MG63 (cell line): ENCODE data around the gene AKT1S1. TPM values are rescaled to one million over a fixed set of nuclear protein-coding genes. Genes with fewer than 3 reads are reported as not detected.
A peak's percentile ranks its signal among the peaks of the same experiment; 100 is the strongest.
"Not testable (repeated sequence)": the region's sequence is repeated elsewhere in the genome, so short reads cannot be mapped to it uniquely, and the experiment has no call there.

ENCODE experiments used
- DNase-seq: peaks from one replicate; pipeline ENCODE4 v3.0.0-alpha.2; 2020
- H3K27me3 ChIP-seq: fragments of 250-450 bp; sonication (Bioruptor Pico); 2 replicates; pipeline ENCODE4 v1.5.1; 2020; ENCODE audit warnings: mild to moderate bottlenecking, moderate library complexity
- H3K36me3 ChIP-seq: fragments of 250-450 bp; sonication (Bioruptor Pico); 2 replicates; pipeline ENCODE4 v1.5.1; 2020; ENCODE audit warnings: mild to moderate bottlenecking, moderate library complexity
- H3K4me3 ChIP-seq: fragments of 250-450 bp; sonication (Bioruptor Pico); 2 replicates; pipeline ENCODE4 v1.5.1; 2020; ENCODE audit warnings: mild to moderate bottlenecking, moderate library complexity
- H3K9me3 ChIP-seq: fragments of 250-450 bp; sonication (Bioruptor Pico); 2 replicates; pipeline ENCODE4 v1.5.1; 2020; ENCODE audit warnings: mild to moderate bottlenecking, moderate library complexity
- total RNA-seq: library from RNA; depleted of rRNA; stranded (reverse); fragments of >200 nt; shearing (Covaris generic); gene quantifications from 2 replicates; pipeline ENCODE4 v1.2.3, GENCODE V29; 2014; ENCODE audit warnings: low replicate concordance

Gene AKT1S1
- total RNA-seq, 1 experiment from 2014 or later = 16.5 TPM

DNA sequence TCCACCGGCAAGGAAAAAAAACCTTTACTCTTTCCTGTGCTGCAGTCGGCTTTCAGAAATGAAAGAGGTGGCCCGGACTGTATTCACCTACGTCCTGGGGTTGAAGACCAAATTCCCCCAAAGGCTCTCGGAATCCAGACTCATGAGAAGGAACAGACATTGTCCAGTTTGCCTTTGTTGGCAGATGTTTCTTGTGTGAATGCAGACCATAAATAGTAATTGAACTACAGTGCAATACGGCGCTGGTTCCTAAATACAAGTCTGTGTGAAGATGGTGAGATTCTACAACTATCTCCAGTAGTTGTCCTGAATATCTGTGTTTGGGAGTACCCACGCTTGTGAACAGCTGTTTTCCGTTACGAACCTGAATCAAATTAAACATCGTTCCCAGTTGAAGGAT, 37.4 kb downstream of the AKT1S1 start:
- peaks cover 59% of the 10 kb centered on the region for H3K36me3 ChIP-seq

GRCh38 chr19:49838885-49839588, 38.1 kb downstream of the AKT1S1 start:
- no peak for DNase-seq
- no peaks in the 10 kb centered on the region for H3K27me3 ChIP-seq
- H3K9me3 ChIP-seq = no peaks in the 10 kb centered on the region
- no peak overlapping the region for H3K4me3 ChIP-seq
- peaks cover 65% of the 10 kb centered on the region for H3K36me3 ChIP-seq

More for the DNA sequence above, 37.4 kb downstream of the AKT1S1 start:
- H3K27me3 ChIP-seq = no peaks in the 10 kb centered on the region
- no peaks in the 10 kb centered on the region for H3K9me3 ChIP-seq
- no peak overlapping the region for H3K4me3 ChIP-seq
- no peak for DNase-seq

- Histone ChIP-seq H3K27me3 (no peaks in the 10 kb centered on the region), H3K36me3 (peaks cover 81% of the 10 kb centered on the region), H3K4me3 (no peak overlapping the region), H3K9me3 (no peaks in the 10 kb centered on the region)
- no peak for DNase-seq
These were observed 39.7 kb downstream of the AKT1S1 start for GRCh38 chr19:49837425-49837824.

- H3K27me3 ChIP-seq = no peaks in the 10 kb centered on the region
- H3K4me3 ChIP-seq = no peak overlapping the region
- DNase-seq = no peak
- H3K9me3 ChIP-seq = no peaks in the 10 kb centered on the region
- peaks cover 85% of the 10 kb centered on the region for H3K36me3 ChIP-seq
These were observed 40.2 kb downstream of the AKT1S1 start for GRCh38 chr19:49837009-49837310.

- Histone ChIP-seq H3K9me3 (no peaks in the 10 kb centered on the region), H3K27me3 (no peaks in the 10 kb centered on the region), H3K36me3 (peaks cover 91% of the 10 kb centered on the region), H3K4me3 (no peak overlapping the region)
- no peak for DNase-seq
These were observed 40.8 kb downstream of the AKT1S1 start for GRCh38 chr19:49836176-49837008.

DNA sequence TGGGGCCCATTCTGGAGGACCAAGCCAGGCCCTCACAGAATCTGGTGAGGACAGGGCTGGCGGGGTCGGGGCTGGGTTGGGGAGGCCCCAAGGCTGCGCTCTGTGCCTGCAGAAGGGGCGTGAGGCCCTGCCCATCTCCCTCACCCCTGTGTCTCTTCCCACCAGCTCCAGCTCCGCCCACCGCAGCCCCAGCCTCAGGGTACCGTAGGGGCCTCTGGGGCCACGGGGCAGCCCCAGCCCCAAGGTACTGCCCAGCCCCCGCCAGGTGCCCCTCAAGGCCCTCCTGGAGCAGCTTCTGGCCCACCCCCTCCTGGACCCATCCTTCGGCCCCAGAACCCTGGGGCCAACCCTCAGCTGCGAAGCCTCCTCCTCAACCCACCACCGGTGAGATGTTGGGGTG, 41.6 kb downstream of the AKT1S1 start:
- Histone ChIP-seq H3K4me3 (no peak overlapping the region), H3K9me3 (no peaks in the 10 kb centered on the region), H3K27me3 (no peaks in the 10 kb centered on the region), H3K36me3 (peaks cover 94% of the 10 kb centered on the region)
- DNase-seq = no peak

- Histone ChIP-seq H3K9me3 (no peaks in the 10 kb centered on the region), H3K27me3 (no peaks in the 10 kb centered on the region), H3K36me3 (peaks cover 80% of the 10 kb centered on the region), H3K4me3 (no peak overlapping the region)
- no peak for DNase-seq
These were observed 43.6 kb downstream of the AKT1S1 start for GRCh38 chr19:49833599-49833998.

- Histone ChIP-seq H3K4me3 (no peak overlapping the region), H3K36me3 (peaks cover 74% of the 10 kb centered on the region), H3K27me3 (no peaks in the 10 kb centered on the region), H3K9me3 (no peaks in the 10 kb centered on the region)
- no peak for DNase-seq
These were observed 44.6 kb downstream of the AKT1S1 start for GRCh38 chr19:49832556-49832955.

- DNase-seq = no peak
- no peaks in the 10 kb centered on the region for H3K9me3 ChIP-seq
- H3K4me3 ChIP-seq = no peak overlapping the region
- peaks cover 67% of the 10 kb centered on the region for H3K36me3 ChIP-seq
- no peaks in the 10 kb centered on the region for H3K27me3 ChIP-seq
These were observed 45.6 kb downstream of the AKT1S1 start for GRCh38 chr19:49831592-49831991.

DNA sequence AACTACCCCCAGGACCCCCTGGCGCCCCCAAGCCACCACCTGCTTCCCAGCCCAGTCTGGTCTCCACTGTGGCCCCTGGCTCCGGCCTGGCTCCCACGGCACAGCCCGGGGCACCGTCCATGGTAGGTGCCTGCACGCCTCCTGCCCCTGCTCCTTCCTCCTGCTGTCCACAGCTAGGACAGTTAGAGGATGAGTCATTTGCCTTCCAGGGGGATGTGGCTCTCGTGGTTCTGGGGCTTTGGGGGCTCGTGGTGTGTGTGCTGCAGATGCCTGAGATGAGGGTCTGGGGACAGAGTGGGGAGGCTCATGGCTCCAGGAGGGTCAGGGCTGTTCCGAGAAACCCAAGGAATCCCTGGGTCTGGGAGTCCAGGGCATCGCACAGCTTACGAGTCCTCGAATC, 46.4 kb downstream of the AKT1S1 start:
- Histone ChIP-seq H3K36me3 (peaks cover 59% of the 10 kb centered on the region), H3K27me3 (no peaks in the 10 kb centered on the region), H3K4me3 (no peak overlapping the region), H3K9me3 (no peaks in the 10 kb centered on the region)
- DNase-seq = no peak

- H3K27me3 ChIP-seq = no peaks in the 10 kb centered on the region
- no peaks in the 10 kb centered on the region for H3K9me3 ChIP-seq
- no peak for DNase-seq
- peaks cover 54% of the 10 kb centered on the region for H3K36me3 ChIP-seq
- no peak overlapping the region for H3K4me3 ChIP-seq
These were observed 47.4 kb downstream of the AKT1S1 start for GRCh38 chr19:49829721-49830120.

- no peaks in the 10 kb centered on the region for H3K9me3 ChIP-seq
- no peak overlapping the region for H3K4me3 ChIP-seq
- DNase-seq = no peak
- peaks cover 51% of the 10 kb centered on the region for H3K36me3 ChIP-seq
- H3K27me3 ChIP-seq = no peaks in the 10 kb centered on the region
These were observed 48.0 kb downstream of the AKT1S1 start for GRCh38 chr19:49829200-49829599.

DNA sequence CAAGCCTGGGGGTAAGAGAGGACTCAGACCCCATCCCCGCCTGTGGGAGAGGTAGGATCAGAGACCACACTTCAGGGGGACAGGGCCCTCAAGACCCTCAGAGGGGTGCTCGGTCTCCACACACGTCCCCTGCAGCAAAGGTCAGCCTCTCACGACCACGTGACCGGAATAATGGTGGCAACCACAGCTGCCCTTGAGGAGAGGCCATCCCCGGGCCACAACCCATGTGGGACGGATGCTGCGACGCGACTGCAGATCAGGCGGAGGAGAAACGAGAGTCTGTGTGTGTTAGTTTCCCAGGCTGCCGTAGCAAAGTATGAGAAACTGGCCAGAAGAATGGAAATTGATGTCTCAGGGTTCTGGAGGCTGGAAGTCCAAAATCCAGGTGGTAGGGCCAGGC, 50.1 kb downstream of the AKT1S1 start:
- Histone ChIP-seq H3K36me3 (peaks cover 44% of the 10 kb centered on the region), H3K9me3 (no peaks in the 10 kb centered on the region), H3K4me3 (no peak overlapping the region), H3K27me3 (no peaks in the 10 kb centered on the region)
- DNase-seq = no peak

DNA sequence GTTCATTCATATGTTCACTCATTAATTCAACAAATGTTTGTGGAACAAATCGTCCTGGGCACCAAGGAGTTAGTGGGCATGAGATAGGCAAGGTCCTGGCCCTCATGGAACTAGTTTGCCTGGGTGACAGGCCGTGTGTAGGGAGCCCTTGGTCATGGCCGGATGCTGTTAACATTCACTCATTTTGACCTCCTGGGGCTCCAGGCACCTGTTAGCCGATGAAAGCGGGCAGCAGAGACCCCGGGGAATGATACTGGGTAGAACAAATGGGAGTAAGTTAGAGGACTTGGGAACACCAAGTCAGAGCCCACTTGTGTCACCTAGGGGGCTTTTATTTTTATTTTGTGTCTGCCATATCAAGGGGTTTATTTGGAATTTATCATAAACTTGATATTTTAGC, 52.5 kb downstream of the AKT1S1 start:
- no peak overlapping the region for H3K4me3 ChIP-seq
- no peaks in the 10 kb centered on the region for H3K27me3 ChIP-seq
- H3K36me3 ChIP-seq = peaks cover 37% of the 10 kb centered on the region
- no peaks in the 10 kb centered on the region for H3K9me3 ChIP-seq
- no peak for DNase-seq

GRCh38 chr19:49823472-49823871, 53.7 kb downstream of the AKT1S1 start:
- no peak for DNase-seq
- no peaks in the 10 kb centered on the region for H3K27me3 ChIP-seq
- peaks cover 36% of the 10 kb centered on the region for H3K36me3 ChIP-seq
- H3K4me3 ChIP-seq = no peak overlapping the region
- H3K9me3 ChIP-seq = no peaks in the 10 kb centered on the region

- Histone ChIP-seq H3K9me3 (no peaks in the 10 kb centered on the region), H3K36me3 (peaks cover 31% of the 10 kb centered on the region), H3K4me3 (no peak overlapping the region), H3K27me3 (no peaks in the 10 kb centered on the region)
- DNase-seq = no peak
These were observed 57.0 kb downstream of the AKT1S1 start for GRCh38 chr19:49820125-49820524.

DNA sequence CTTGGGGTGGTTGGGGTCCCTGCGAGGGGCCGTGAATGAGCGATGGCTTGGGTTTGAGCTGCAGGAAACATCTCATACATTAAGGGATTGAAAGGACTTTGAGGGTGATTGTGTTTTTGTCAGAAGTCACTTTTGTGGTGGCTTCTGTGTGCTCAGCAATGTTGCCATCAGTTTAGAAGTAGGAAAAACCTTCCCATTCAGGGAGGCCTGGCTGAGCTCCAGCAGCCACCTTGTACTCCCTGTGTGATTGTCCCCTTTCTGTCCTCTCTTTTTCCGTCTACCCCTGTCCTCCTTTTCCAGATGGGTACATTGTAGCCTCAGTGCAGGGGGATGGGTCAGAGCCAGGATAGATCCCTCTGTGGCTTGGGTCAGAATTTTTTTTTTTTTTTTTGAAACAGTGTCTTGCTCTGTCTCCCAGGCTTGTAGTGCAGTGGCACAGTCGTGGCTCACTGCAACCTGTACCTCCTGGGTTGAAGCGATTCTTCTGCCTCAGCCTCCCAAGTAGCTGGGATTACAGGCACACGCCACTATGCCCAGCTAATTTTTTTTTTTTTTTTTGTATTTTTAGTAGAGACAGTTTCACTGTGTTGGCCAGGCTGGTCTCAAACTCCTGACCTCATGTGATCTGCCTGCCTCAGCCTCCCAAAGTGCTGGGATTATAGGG, 57.6 kb downstream of the AKT1S1 start:
- Histone ChIP-seq H3K4me3 (peak overlapping the region; percentile 93), H3K36me3 (peaks cover 28% of the 10 kb centered on the region)
- DNase-seq, H3K9me3 ChIP-seq, H3K27me3 ChIP-seq: not testable (repeated sequence)
